T-helper 1 cell treated with Interleukin-12 subunit alpha and Interleukin-12 subunit beta and Interleukin-4 antibody, amounts not matched to agents 30 μg/mL and 1 μg/mL, for 36 hours (primary cell): Measurements from ENCODE around the gene UNC5B.

Experiments
- H3K27ac Mint-ChIP-seq: one replicate; pipeline ENCODE4 v1.8.0; 2021; ENCODE audit warnings: mild to moderate bottlenecking, mixed read lengths
- H3K27me3 Mint-ChIP-seq: one replicate; pipeline ENCODE4 v1.8.0; 2021; ENCODE audit warnings: low read depth, mixed read lengths
- H3K36me3 Mint-ChIP-seq: one replicate; pipeline ENCODE4 v1.8.0; 2021; ENCODE audit warnings: low read depth, mixed read lengths
- H3K4me1 Mint-ChIP-seq: one replicate; pipeline ENCODE4 v1.8.0; 2021; ENCODE audit warnings: low read depth, mixed read lengths
- H3K4me3 Mint-ChIP-seq: one replicate; pipeline ENCODE4 v1.8.0; 2021; ENCODE audit warnings: mild to moderate bottlenecking, moderate library complexity, mixed read lengths
- H3K9me3 Mint-ChIP-seq: one replicate; pipeline ENCODE4 v1.8.0; 2021; ENCODE audit warnings: mixed read lengths

UNC5B gene

GRCh38 chr10:71300555-71301370, 88.4 kb downstream of the UNC5B start:
- H3K4me3 Mint-ChIP-seq, result no peak overlapping the region
- H3K9me3 Mint-ChIP-seq, result no peaks in the 10 kb centered on the region
- no peaks in the 10 kb centered on the region for H3K36me3 Mint-ChIP-seq
- no peak overlapping the region for H3K27ac Mint-ChIP-seq
- H3K4me1 Mint-ChIP-seq, result no peaks in the 10 kb centered on the region
- H3K27me3 Mint-ChIP-seq, result peaks cover 3% of the 10 kb centered on the region

DNA sequence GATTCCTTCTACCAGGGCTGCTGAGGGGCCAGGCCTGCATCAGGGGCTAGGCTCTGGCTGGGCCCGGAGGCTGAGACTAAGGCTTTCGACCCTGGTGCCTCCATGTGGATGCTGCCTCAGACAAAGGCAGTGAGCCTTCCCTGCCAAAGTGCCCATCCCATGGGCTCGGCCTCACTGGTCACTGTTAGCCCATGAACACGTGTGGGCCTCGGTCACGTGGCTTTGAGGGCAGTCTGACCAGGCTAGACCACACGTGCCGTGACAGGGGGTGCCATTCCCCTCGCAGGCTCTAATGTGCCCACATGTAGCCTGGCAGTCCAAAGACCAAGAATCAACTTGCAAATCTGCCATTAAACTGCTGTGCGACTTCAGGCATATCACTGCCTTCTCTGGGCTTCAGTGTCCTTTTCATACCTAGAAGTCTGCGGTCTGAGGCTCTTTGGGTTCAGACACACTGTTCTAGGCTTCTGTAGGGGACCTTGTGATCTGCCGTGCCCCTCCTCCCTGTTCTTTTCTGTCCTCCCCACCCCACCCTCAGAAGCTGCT, 89.1 kb downstream of the UNC5B start:
- Mint-ChIP-seq H3K4me3 (no peak overlapping the region), H3K9me3 (no peaks in the 10 kb centered on the region), H3K27ac (no peak overlapping the region)

DNA sequence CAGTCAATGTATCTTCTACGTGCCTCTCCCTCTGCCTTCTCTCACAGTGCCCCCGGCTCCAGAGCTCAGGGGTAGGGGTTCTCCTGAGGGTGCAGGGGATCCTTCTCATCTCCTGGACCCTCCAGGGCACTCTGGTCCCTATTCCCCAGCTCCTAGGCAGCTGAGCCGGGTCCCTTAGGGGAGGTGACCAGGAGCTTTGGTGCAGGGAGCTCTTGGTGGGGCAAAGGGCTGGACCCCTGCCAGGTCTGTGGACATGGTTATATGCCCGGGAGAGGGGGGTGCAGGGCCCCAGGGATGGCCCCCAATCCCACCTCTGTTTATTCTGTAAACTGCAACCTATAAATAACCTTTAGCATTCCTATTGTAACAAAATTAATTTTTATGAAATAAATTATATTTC, 90.1 kb downstream of the UNC5B start:
- H3K36me3 Mint-ChIP-seq, result no peaks in the 10 kb centered on the region
- H3K27me3 Mint-ChIP-seq, result peaks cover 3% of the 10 kb centered on the region
- H3K27ac Mint-ChIP-seq, result no peak overlapping the region

More for the DNA sequence above, 89.1 kb downstream of the UNC5B start:
- H3K27me3 Mint-ChIP-seq, result peaks cover 3% of the 10 kb centered on the region
- no peaks in the 10 kb centered on the region for H3K4me1 Mint-ChIP-seq
- H3K36me3 Mint-ChIP-seq, result no peaks in the 10 kb centered on the region

DNA sequence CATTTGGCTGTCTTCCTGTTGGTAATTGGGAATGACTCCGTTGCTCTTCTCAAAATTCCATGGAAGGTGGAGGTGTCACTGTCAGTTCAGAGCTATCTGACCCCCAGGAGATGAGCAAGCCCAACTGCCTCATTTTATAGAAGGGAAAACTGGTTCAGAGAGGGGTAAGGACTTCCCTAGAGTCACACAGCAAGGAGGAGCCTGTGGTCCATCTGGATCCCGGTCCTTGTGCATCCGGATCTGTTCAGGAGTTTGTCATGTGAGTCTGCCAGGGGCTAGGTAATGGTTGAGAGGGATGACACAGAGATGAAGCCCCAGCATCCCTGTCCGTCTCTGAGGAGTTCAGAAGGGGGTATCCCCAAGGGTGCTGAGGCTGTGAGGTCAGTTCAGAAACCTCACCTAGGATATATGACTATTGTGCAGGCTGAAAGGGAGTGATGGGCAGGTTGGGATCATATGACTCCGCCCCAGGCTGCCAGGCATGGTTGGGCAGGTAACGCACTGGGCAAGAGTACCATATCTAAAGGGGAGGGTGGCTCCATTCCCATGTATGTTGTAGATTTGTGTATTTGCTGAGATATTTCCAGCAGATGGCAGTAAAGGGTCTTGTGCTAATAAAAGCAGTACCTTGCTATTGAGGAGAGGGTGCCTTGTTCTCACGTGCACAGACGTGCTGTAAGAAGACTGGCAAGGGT, 90.7 kb downstream of the UNC5B start:
- H3K4me3 Mint-ChIP-seq, result no peak overlapping the region
- H3K4me1 Mint-ChIP-seq, result no peaks in the 10 kb centered on the region
- H3K27ac Mint-ChIP-seq, result no peak overlapping the region
- no peaks in the 10 kb centered on the region for H3K9me3 Mint-ChIP-seq
- no peaks in the 10 kb centered on the region for H3K36me3 Mint-ChIP-seq
- H3K27me3 Mint-ChIP-seq, result peaks cover 3% of the 10 kb centered on the region

More for the DNA sequence above, 90.1 kb downstream of the UNC5B start:
- H3K9me3 Mint-ChIP-seq, result no peaks in the 10 kb centered on the region
- no peak overlapping the region for H3K4me3 Mint-ChIP-seq
- H3K4me1 Mint-ChIP-seq, result no peaks in the 10 kb centered on the region

- Mint-ChIP-seq H3K27me3 (peaks cover 2% of the 10 kb centered on the region), H3K27ac (no peak overlapping the region), H3K4me1 (no peaks in the 10 kb centered on the region), H3K9me3 (no peaks in the 10 kb centered on the region), H3K36me3 (no peaks in the 10 kb centered on the region), H3K4me3 (no peak overlapping the region)
Observed at GRCh38 chr10:71303569-71303907, 91.2 kb downstream of the UNC5B start.

GRCh38 chr10:71304914-71305313, 92.5 kb downstream of the UNC5B start:
- Mint-ChIP-seq H3K4me1 (no peaks in the 10 kb centered on the region), H3K36me3 (no peaks in the 10 kb centered on the region), H3K27ac (no peak overlapping the region), H3K4me3 (no peak overlapping the region), H3K9me3 (no peaks in the 10 kb centered on the region), H3K27me3 (peaks cover 3% of the 10 kb centered on the region)

- Mint-ChIP-seq H3K27ac (no peak overlapping the region), H3K4me1 (no peaks in the 10 kb centered on the region), H3K36me3 (no peaks in the 10 kb centered on the region), H3K27me3 (peaks cover 11% of the 10 kb centered on the region), H3K9me3 (no peaks in the 10 kb centered on the region), H3K4me3 (no peak overlapping the region)
Observed at GRCh38 chr10:71306979-71307378, 94.6 kb downstream of the UNC5B start.

- Mint-ChIP-seq H3K9me3 (no peaks in the 10 kb centered on the region), H3K27ac (no peak overlapping the region)
Observed at GRCh38 chr10:71307469-71308085, 95.2 kb downstream of the UNC5B start.

DNA sequence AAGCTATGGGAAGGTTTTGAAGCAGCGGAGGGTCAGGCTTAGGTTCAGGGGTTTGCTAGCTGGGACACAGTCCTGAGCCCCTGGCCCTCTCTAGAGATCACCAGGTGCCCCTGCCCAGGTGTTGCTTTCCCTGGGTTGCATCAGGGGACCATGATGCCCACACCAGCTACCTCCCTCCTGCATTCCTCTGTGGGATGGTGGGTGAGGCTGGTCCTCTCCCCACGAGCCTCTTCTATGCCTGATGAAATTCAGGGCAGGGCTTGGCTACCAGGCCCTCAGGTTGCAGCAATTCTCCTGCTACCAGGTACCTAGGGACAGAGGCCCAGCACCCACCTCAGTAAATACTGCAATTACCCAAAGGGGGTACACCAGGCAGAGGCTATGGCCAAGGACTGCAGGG, 95.9 kb downstream of the UNC5B start:
- Mint-ChIP-seq H3K36me3 (no peaks in the 10 kb centered on the region), H3K9me3 (no peaks in the 10 kb centered on the region), H3K4me3 (no peak overlapping the region), H3K27me3 (peaks cover 20% of the 10 kb centered on the region), H3K4me1 (no peaks in the 10 kb centered on the region), H3K27ac (no peak overlapping the region)

More at GRCh38 chr10:71307469-71308085, 95.2 kb downstream of the UNC5B start:
- Mint-ChIP-seq H3K4me3 (no peak overlapping the region), H3K4me1 (no peaks in the 10 kb centered on the region), H3K36me3 (no peaks in the 10 kb centered on the region), H3K27me3 (peaks cover 14% of the 10 kb centered on the region)

GRCh38 chr10:71308985-71309384, 96.6 kb downstream of the UNC5B start:
- H3K27ac Mint-ChIP-seq, result no peak overlapping the region
- no peaks in the 10 kb centered on the region for H3K36me3 Mint-ChIP-seq
- H3K9me3 Mint-ChIP-seq, result no peaks in the 10 kb centered on the region

GRCh38 chr10:71309919-71310318, 97.5 kb downstream of the UNC5B start:
- no peaks in the 10 kb centered on the region for H3K9me3 Mint-ChIP-seq
- no peak overlapping the region for H3K4me3 Mint-ChIP-seq
- peaks cover 22% of the 10 kb centered on the region for H3K27me3 Mint-ChIP-seq
- peaks cover 3% of the 10 kb centered on the region for H3K4me1 Mint-ChIP-seq
- no peak overlapping the region for H3K27ac Mint-ChIP-seq
- H3K36me3 Mint-ChIP-seq, result no peaks in the 10 kb centered on the region

More at GRCh38 chr10:71308985-71309384, 96.6 kb downstream of the UNC5B start:
- Mint-ChIP-seq H3K4me1 (no peaks in the 10 kb centered on the region), H3K27me3 (peaks cover 22% of the 10 kb centered on the region), H3K4me3 (no peak overlapping the region)

DNA sequence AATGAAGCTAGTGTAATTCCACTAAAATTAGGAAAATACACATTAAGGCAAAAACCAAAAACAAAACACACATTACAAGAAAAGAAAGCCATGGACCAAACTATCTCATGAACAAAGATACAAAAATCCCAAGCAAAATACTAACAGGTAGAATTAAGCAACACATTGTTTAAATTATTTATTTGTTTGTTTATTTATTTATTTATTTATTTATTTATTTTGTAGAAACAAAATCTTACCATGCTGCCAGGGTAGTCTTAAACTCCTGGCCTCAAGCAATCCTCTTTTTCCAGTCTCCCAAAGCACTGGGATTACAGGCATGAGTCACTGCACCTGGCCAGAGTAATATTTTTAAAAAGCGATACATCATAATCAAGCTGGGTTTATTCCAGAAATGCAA, 99.8 kb downstream of the UNC5B start:
- peaks cover 22% of the 10 kb centered on the region for H3K27me3 Mint-ChIP-seq
- no peak overlapping the region for H3K27ac Mint-ChIP-seq
- H3K36me3 Mint-ChIP-seq, result no peaks in the 10 kb centered on the region
- H3K4me1 Mint-ChIP-seq, result peaks cover 17% of the 10 kb centered on the region
- no peaks in the 10 kb centered on the region for H3K9me3 Mint-ChIP-seq
- no peak overlapping the region for H3K4me3 Mint-ChIP-seq

DNA sequence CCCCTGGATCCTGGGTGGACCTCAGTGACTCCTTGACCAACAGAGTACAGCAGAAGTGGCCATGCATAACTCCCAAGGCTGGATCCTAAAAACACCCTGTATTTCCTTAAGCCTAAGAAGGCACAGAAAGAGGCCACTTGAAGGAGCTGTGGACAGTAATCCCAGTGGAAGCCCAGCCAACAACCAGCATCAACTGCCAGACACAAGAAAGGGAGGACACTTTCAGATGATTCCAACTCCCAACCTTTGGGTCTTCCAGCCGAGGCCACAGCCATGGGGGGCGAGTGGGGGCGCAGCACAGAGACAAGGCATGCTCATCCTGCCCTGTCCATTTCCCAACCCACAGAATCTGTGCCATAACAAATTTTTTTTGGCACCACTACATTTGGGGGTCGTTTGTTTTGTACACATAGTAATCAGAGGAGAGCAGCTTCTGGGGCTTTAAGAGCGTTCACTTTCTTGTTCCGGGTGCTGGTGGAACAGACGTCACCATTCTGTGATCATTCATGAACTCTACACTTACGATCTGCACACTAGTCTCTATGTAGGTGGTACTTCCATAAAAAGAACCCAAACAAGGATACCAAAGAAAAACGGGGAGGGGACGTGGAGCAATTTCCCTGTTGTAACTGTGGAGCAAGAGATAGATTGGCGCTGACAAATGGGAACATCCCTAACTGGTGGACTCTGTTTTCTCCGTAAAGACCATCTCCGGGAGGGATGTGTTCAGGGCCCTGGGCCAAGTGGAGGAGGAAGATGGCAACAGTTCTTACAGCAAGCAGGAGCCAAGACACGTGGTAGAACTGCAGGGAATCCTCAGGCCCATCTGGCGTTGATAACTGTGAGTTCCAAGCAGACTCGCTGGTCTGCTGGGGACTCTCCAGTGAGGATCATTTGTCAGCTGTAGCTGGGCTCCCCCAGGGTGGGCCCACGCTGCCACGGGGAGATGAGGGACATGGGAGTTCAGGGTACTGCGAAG, 100.7 kb downstream of the UNC5B start:
- no peaks in the 10 kb centered on the region for H3K9me3 Mint-ChIP-seq
- H3K4me1 Mint-ChIP-seq, result peaks cover 20% of the 10 kb centered on the region
- H3K27me3 Mint-ChIP-seq, result peaks cover 22% of the 10 kb centered on the region
- no peaks in the 10 kb centered on the region for H3K36me3 Mint-ChIP-seq
- no peak overlapping the region for H3K27ac Mint-ChIP-seq
- H3K4me3 Mint-ChIP-seq, result no peak overlapping the region
